ENCODE data around the gene FAM185A.

GRCh38 chr7:102832674-102833073, 83.9 kb downstream of the FAM185A start:
- TF ChIP-seq CTCF (IDR thresholded peaks at IDR 0.05; ENCODE audit: low read depth, low read length, poor library complexity, severe bottlenecking), result no peak
- no peak for TF ChIP-seq EZH2phosphoT487 (IDR thresholded peaks at IDR 0.05; ENCODE audit: borderline replicate concordance, low read length)

All from DOHH2 (cell line).